ENCODE data around the gene KLKB1. TPM values are rescaled to one million over a fixed set of nuclear protein-coding genes. Genes with fewer than 3 reads are reported as not detected.
A peak's percentile ranks its signal among the peaks of the same experiment; 100 is the strongest.

KLKB1 gene
- total RNA-seq, 1 donor from 2014 or later, result 0.46 TPM

DNA sequence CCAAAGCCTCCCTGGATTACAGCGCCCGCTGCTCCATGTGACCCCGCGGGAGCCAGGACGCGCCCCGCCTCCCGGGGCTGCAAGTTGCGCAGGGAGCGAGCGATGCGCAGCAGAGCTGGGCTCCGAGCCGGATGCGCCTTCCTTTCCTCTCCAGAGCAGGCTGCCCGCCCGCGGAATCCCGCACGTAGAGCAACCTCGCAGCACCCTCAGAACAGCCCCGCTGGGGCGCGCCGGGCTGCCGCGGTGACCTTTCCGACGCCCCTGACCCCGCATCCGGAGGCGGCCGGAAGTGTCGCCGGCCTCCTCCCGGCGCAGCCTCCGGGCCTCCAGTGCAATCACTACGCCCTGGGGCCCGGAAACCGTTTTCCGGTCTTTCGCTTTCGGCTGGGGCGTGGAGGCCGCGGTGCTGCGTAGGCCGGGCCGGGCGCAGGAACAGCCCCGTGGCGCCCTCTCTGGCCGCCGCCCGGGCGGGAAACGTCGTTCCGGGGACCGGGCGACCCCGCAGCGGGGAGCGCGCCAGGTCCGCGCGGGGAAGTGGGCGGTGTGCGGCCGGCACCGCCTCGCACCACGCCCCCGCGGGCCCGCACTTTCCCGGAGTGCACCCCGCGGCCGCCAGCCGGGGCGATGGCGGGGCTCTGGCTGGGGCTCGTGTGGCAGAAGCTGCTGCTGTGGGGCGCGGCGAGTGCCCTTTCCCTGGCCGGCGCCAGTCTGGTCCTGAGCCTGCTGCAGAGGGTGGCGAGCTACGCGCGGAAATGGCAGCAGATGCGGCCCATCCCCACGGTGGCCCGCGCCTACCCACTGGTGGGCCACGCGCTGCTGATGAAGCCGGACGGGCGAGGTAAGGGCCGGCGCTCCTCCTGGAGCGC, 35.9 kb upstream of the KLKB1 start, which contains the start of gene CYP4V2:
TSS of gene CYP4V2 (plus strand) at position 368 of the 866 bp plus-strand sequence. CDS start at position 625, 257 bp downstream.
- peak within 1 kb of the TSS; percentile 95 for H3K4me3 Mint-ChIP-seq (ENCODE audit: unreplicated experiment)
- H3K27ac Mint-ChIP-seq (ENCODE audit: unreplicated experiment), result peak within 1 kb of the TSS; percentile 84
- H3K4me1 Mint-ChIP-seq (ENCODE audit: unreplicated experiment), result peaks cover 8% of the 10 kb centered on the region
- peaks cover 4% of the 10 kb centered on the region for H3K36me3 Mint-ChIP-seq (ENCODE audit: low read depth, unreplicated experiment)
- H3K9me3 Mint-ChIP-seq (ENCODE audit: unreplicated experiment), result no peaks in the 10 kb centered on the region
- TF ChIP-seq, protein P1, sequence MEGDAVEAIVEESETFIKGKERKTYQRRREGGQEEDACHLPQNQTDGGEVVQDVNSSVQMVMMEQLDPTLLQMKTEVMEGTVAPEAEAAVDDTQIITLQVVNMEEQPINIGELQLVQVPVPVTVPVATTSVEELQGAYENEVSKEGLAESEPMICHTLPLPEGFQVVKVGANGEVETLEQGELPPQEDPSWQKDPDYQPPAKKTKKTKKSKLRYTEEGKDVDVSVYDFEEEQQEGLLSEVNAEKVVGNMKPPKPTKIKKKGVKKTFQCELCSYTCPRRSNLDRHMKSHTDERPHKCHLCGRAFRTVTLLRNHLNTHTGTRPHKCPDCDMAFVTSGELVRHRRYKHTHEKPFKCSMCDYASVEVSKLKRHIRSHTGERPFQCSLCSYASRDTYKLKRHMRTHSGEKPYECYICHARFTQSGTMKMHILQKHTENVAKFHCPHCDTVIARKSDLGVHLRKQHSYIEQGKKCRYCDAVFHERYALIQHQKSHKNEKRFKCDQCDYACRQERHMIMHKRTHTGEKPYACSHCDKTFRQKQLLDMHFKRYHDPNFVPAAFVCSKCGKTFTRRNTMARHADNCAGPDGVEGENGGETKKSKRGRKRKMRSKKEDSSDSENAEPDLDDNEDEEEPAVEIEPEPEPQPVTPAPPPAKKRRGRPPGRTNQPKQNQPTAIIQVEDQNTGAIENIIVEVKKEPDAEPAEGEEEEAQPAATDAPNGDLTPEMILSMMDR (IDR thresholded peaks at IDR 0.05; ENCODE audit: unreplicated experiment), result no peak
- H3K27me3 Mint-ChIP-seq (ENCODE audit: unreplicated experiment), result peaks cover 8% of the 10 kb centered on the region
- peak; percentile 76 for DNase-seq (ENCODE audit: low spot score)

DNA sequence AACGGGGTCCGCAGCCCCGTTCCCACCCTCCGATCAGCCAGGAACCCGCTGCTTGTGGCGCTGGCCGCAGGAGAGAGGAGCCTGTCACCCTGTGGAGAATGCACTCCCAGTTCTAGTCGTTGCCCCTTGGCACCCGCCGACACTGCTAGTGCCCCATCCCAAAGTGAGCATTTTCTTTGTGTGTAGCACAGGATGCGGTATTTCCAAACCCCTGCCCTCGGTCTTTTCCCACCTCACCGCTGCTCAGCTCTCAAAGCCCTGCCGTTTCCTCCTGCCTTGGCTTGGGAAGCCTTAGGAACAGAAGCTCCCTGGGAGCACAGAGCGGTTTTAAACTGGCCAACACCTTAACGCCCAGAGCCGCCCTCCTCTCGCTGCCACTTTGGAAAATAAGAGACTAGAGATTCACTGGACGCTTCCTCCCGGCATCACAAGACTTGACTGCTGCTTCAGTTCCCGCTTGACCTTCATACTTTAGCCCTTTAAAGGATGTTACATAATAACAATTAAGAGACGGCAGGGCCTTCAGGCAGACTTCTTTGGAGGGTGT, 35.2 kb upstream of the KLKB1 start:
- TF ChIP-seq, protein P1 (IDR thresholded peaks at IDR 0.05; ENCODE audit: unreplicated experiment), result no peak
- peak; percentile 43 for DNase-seq (ENCODE audit: low spot score)
- H3K27me3 Mint-ChIP-seq (ENCODE audit: unreplicated experiment), result peaks cover 8% of the 10 kb centered on the region
- H3K36me3 Mint-ChIP-seq (ENCODE audit: low read depth, unreplicated experiment), result peaks cover 4% of the 10 kb centered on the region
- peak overlapping the region; percentile 84 for H3K27ac Mint-ChIP-seq (ENCODE audit: unreplicated experiment)
- no peaks in the 10 kb centered on the region for H3K9me3 Mint-ChIP-seq (ENCODE audit: unreplicated experiment)
- H3K4me3 Mint-ChIP-seq (ENCODE audit: unreplicated experiment), result peak overlapping the region; percentile 95
- peaks cover 8% of the 10 kb centered on the region for H3K4me1 Mint-ChIP-seq (ENCODE audit: unreplicated experiment)

DNA sequence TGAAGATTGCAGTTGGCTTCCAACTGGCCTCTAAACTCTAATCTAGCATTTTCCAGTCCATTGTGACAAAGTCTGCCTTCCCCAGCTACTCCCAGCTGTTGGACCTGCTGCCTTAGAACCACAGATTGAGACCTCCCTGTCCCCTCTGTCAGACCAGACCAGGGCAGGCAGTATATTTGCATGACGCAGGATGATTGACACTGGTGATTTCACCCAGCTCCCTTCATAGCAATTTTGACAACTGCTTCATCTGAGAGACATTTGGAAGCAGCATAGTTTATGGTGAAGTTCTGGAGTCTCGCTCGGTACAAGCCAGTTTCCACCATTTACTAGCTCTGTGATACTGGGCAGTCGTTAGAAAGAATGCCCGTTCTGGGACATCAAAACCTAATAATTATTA, 33.5 kb upstream of the KLKB1 start:
- Mint-ChIP-seq H3K9me3 (ENCODE audit: unreplicated experiment) (no peaks in the 10 kb centered on the region), H3K27ac (ENCODE audit: unreplicated experiment) (no peak overlapping the region), H3K4me1 (ENCODE audit: unreplicated experiment) (peaks cover 8% of the 10 kb centered on the region), H3K27me3 (ENCODE audit: unreplicated experiment) (peaks cover 8% of the 10 kb centered on the region), H3K36me3 (ENCODE audit: low read depth, unreplicated experiment) (peaks cover 4% of the 10 kb centered on the region), H3K4me3 (ENCODE audit: unreplicated experiment) (no peak overlapping the region)
- TF ChIP-seq, protein P1 (IDR thresholded peaks at IDR 0.05; ENCODE audit: unreplicated experiment), result no peak
- no peak for DNase-seq (ENCODE audit: low spot score)

DNA sequence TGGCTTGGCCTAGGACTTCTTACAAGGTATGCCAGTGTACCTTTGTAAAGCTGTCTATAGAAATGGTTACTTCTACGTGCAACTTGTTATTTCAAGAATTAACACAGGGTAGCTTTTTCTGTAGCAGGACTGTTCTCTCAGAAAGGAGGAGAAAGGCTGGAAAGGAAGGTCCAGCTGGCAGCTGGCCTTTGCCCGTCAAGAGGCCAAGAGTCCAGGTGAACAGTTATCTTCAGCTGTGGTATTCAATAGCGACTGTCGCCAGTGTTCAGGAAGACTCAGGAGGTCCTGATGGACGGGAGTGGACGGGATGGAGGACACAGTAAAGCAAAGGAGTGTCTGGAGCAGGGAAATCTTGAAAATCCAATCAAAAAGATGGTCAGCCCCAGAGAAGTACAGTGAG, 31.2 kb upstream of the KLKB1 start:
- Mint-ChIP-seq H3K4me1 (ENCODE audit: unreplicated experiment) (peaks cover 3% of the 10 kb centered on the region), H3K27ac (ENCODE audit: unreplicated experiment) (no peak overlapping the region), H3K36me3 (ENCODE audit: low read depth, unreplicated experiment) (peaks cover 4% of the 10 kb centered on the region), H3K27me3 (ENCODE audit: unreplicated experiment) (peaks cover 4% of the 10 kb centered on the region), H3K4me3 (ENCODE audit: unreplicated experiment) (no peak overlapping the region), H3K9me3 (ENCODE audit: unreplicated experiment) (no peaks in the 10 kb centered on the region)
- no peak for DNase-seq (ENCODE audit: low spot score)
- TF ChIP-seq, protein P1 (IDR thresholded peaks at IDR 0.05; ENCODE audit: unreplicated experiment), result no peak

DNA sequence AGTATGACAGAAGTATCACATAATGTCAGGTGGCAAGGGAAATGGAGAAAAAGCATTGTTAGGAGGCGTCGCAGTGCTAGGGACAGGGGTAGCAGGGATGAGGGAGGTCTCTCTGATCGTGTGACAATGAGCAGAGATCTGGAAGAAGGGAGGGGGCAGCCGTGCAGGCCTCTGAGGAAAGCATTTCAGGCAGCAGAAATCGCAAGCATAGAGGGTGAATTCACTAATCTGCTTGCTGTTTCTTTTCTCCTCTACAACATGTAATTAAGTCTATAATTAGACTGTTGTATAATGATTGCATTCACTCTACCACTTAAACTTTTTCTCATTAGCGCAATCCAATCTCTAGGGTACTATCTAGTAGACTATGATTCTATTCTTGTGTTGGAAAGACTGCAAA, 26.8 kb upstream of the KLKB1 start:
- no peaks in the 10 kb centered on the region for H3K9me3 Mint-ChIP-seq (ENCODE audit: unreplicated experiment)
- no peak for DNase-seq (ENCODE audit: low spot score)
- peaks cover 4% of the 10 kb centered on the region for H3K27me3 Mint-ChIP-seq (ENCODE audit: unreplicated experiment)
- H3K4me3 Mint-ChIP-seq (ENCODE audit: unreplicated experiment), result no peak overlapping the region
- no peaks in the 10 kb centered on the region for H3K36me3 Mint-ChIP-seq (ENCODE audit: low read depth, unreplicated experiment)
- H3K4me1 Mint-ChIP-seq (ENCODE audit: unreplicated experiment), result no peaks in the 10 kb centered on the region
- H3K27ac Mint-ChIP-seq (ENCODE audit: unreplicated experiment), result no peak overlapping the region
- TF ChIP-seq, protein P1 (IDR thresholded peaks at IDR 0.05; ENCODE audit: unreplicated experiment), result no peak
